ENCODE data around the gene KIRREL1. TPM values are rescaled to one million over a fixed set of nuclear protein-coding genes. Genes with fewer than 3 reads are reported as not detected.
A peak's percentile ranks its signal among the peaks of the same experiment; 100 is the strongest.

The KIRREL1 gene
- total and polyA plus RNA-seq, 5 donors, result 6.0 to 19.0 (median 14.7) TPM

DNA sequence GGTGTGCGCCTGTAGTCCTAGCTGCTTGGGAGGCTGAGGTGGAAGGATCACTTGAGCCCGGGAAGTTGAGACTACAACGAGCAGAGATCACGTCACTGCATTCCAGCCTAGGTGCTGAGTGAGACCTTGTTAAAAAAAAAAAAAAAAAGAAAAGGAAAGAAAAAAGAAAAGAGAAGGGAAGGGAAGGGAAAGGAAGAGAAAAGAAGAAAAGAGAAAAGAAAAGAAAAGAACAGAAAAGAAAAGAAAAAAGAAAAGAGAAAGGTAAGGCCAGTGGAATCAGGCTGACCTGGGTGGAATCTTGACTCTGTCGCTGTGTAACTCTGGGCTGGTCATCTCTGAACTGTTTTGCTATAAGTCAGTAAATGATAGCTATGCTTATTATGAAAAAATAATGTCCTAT, 33.7 kb upstream of the KIRREL1 start:
- no peak for ATAC-seq
- H3K27me3 ChIP-seq (ENCODE audit: control insufficient read depth, insufficient read depth), result no peaks in the 10 kb centered on the region

DNA sequence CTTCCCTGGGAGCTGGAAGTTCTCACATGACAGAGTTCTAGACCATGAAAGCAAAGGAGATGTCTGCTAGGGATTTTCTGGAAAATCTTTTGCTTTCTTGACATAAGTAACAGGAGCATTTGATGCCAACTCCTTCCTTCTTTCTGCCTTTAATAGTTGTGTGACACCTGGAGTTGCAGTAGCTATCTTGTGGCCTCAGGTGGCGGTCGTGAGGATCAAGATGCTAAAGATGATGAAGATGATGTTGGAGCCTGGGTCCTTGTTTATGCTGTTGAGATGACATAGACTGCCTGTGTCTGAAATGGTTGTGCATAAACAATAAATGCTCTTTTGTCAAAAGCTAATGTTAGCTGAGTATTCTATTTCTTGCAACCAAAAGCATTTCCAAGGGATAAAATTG, 32.7 kb upstream of the KIRREL1 start:
- WGBS, result 73% methylated on average over 2 of the region's 2 CpGs
- Histone ChIP-seq H3K9me3 (ENCODE audit: control insufficient read depth, low read length) (no peaks in the 10 kb centered on the region), H3K4me3 (ENCODE audit: low read length) (no peak overlapping the region), H3K27me3 (ENCODE audit: control insufficient read depth, insufficient read depth) (no peaks in the 10 kb centered on the region), H3K4me1 (ENCODE audit: control insufficient read depth, insufficient read depth, low read length) (no peaks in the 10 kb centered on the region), H3K27ac (ENCODE audit: low read length) (no peak overlapping the region)
- ATAC-seq (no peak), DNase-seq (no peak)
- intact Hi-C loops (cut with DNase I), result loop anchor here in 3 of 4 donors (5.0 to 10.0 kb wide), 3 partner anchors 164 to 1037 kb away; a partner anchor contains a TSS

More for the DNA sequence above, 33.7 kb upstream of the KIRREL1 start:
- intact Hi-C loops (cut with DNase I), result loop anchor here in 3 of 4 donors (5.0 to 10.0 kb wide), 3 partner anchors 165 to 1038 kb away; a partner anchor contains a TSS
- no peak for DNase-seq
- Histone ChIP-seq H3K9me3 (ENCODE audit: control insufficient read depth, low read length) (no peaks in the 10 kb centered on the region), H3K4me1 (ENCODE audit: control insufficient read depth, insufficient read depth, low read length) (no peaks in the 10 kb centered on the region), H3K27ac (ENCODE audit: low read length) (no peak overlapping the region), H3K4me3 (ENCODE audit: low read length) (no peak overlapping the region)
- WGBS, result 91% methylated on average over 5 of the region's 5 CpGs

DNA sequence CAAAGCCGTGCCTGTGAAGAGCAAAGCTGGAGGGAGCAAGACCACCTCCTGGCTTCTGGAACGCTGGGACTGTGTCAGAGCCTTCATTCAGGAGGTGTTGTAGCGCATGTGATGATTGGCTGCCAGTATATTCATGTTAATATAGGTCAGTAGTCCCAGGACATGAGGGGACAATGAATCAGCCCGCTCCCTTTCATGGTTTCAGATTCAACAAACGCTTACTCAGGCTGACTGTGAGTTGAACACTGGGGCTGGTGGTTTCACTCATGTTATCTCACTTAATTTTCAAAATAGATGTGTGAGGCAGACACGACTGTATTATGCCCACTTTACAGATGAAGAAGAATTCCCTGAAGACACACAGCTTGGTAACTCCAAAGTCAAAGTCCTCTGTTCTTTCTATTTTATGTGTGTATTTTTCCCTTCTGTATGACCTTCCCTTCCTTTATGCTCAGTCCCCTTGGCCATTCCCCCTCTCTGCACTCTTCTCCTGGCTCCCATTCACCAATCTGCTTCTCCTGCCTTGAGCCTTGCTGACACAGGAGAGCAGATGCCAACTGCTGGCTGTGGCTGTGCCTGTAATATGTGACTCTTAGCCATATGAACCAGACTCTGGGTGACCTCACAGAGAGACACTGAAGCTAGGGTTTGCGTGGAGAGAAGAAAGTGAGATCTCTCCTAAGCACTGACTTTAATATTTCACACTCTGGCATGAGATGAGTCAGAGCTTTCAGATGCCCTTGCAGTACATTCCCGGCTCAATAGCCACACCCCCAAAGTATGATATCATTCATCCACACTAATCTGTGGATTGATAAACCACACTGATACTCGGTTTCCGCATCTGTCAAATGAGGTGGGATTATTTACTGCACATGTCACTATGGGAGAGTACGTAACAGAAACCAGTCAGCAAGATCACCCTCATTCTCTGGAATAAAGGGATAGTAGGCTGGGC, 31.4 kb upstream of the KIRREL1 start:
- 46% methylated on average over 11 of the region's 11 CpGs for WGBS
- no peak for ATAC-seq
- intact Hi-C loops (cut with DNase I), result loop anchor here in 3 of 4 donors (2.0 to 10.0 kb wide), 4 partner anchors 163 to 1035 kb away; a partner anchor contains a TSS

DNA sequence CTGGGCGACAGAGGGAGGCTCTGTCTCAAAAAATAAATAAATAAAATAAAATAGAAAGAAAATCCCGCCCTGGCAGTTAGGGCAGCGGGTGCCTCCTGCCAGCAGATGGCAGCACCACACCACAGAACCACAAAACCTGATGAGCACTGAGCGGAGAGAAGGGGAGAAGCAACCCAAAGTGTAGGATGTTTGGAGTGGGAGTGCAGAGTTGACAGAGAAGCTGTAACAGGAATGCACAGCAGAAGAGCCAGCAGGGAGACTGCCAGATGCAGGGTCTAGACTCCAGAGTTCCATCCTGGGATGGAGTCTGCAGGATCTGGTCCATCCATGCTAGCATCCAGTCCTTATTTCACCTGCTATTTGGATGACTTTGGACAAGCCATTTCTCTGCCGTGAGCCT, 29.7 kb upstream of the KIRREL1 start:
- 12% methylated on average over 5 of the region's 5 CpGs for WGBS
- intact Hi-C loops (cut with DNase I), result loop anchor here in 3 of 4 donors (2.0 to 10.0 kb wide), 4 partner anchors 161 to 1034 kb away; a partner anchor contains a TSS
- H3K9me3 ChIP-seq (ENCODE audit: control insufficient read depth, low read length), result no peaks in the 10 kb centered on the region

More for the DNA sequence above, 31.4 kb upstream of the KIRREL1 start:
- Histone ChIP-seq H3K4me3 (ENCODE audit: low read length) (no peak overlapping the region), H3K9me3 (ENCODE audit: control insufficient read depth, low read length) (no peaks in the 10 kb centered on the region), H3K27me3 (ENCODE audit: control insufficient read depth, insufficient read depth) (no peaks in the 10 kb centered on the region), H3K27ac (ENCODE audit: low read length) (no peak overlapping the region), H3K4me1 (ENCODE audit: control insufficient read depth, insufficient read depth, low read length) (no peaks in the 10 kb centered on the region)
- no peak for DNase-seq

DNA sequence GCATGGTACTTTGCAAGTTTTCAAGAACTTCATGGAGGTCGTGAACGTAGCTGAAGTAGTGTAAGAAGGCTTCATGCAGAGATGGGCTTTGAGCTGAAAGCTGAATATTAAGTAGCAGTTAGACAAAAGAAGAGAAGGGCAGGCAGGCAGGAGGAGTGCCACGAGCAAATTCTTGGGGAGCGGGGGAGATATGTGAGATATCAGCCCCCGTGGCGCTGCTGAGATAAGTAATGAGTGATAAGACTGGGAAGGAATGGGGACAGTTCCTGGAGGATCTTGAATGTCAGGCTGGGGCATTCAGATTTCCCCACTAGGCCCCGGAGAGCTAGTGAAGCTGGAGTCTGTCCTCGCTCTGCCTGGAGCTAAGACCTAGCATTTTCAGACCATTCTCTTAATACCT, 27.9 kb upstream of the KIRREL1 start:
- Histone ChIP-seq H3K9me3 (ENCODE audit: control insufficient read depth, low read length) (no peaks in the 10 kb centered on the region), H3K4me1 (ENCODE audit: control insufficient read depth, insufficient read depth, low read length) (no peaks in the 10 kb centered on the region), H3K27me3 (ENCODE audit: control insufficient read depth, insufficient read depth) (no peaks in the 10 kb centered on the region), H3K27ac (ENCODE audit: low read length) (no peak overlapping the region), H3K4me3 (ENCODE audit: low read length) (no peak overlapping the region)
- ATAC-seq (no peak), DNase-seq (no peak)
- 61% methylated on average over 8 of the region's 8 CpGs for WGBS
- intact Hi-C loops (cut with DNase I), result loop anchor here (5.0 to 10.0 kb wide), 3 partner anchors 157 to 1029 kb away; a partner anchor contains a TSS

More for the DNA sequence above, 29.7 kb upstream of the KIRREL1 start:
- Histone ChIP-seq H3K27me3 (ENCODE audit: control insufficient read depth, insufficient read depth) (no peaks in the 10 kb centered on the region), H3K27ac (ENCODE audit: low read length) (no peak overlapping the region), H3K4me1 (ENCODE audit: control insufficient read depth, insufficient read depth, low read length) (no peaks in the 10 kb centered on the region), H3K4me3 (ENCODE audit: low read length) (no peak overlapping the region)
- ATAC-seq, result peak; percentile 82 to 88
- DNase-seq, result peak; percentile 64 to 87 (median 84)

DNA sequence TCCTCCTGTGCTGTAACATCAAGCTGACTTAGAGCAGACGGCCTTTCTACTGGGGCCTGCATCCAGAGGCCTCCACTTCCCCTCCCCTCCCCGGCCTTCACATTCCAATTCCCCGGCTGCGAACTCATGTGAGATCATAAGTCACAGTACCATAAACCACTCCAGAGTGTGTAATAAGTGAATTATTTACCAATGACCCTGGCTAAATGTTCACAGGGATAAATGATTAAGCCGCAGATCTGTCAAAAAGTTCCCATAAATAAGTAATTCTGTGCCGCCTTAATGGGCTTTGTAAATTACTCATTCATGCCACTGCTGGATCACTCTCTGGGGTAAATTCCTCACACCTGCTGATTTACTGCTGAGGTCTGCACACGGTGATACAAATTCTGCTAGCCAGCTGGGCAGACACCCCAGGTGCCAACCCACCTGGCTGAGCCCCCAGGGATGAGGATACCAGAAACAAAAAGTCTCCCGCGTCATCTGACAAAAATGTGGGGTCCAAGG, 27.4 kb upstream of the KIRREL1 start:
- H3K9me3 ChIP-seq (ENCODE audit: control insufficient read depth, low read length), result no peaks in the 10 kb centered on the region
- intact Hi-C loops (cut with DNase I), result loop anchor here (5.0 to 10.0 kb wide), 3 partner anchors 156 to 1029 kb away; a partner anchor contains a TSS
- H3K4me1 ChIP-seq (ENCODE audit: control insufficient read depth, insufficient read depth, low read length), result no peaks in the 10 kb centered on the region
- H3K27ac ChIP-seq (ENCODE audit: low read length), result no peak overlapping the region
- 71% methylated on average over 9 of the region's 9 CpGs for WGBS
- ATAC-seq (no peak), DNase-seq (no peak)
- no peaks in the 10 kb centered on the region for H3K27me3 ChIP-seq (ENCODE audit: control insufficient read depth, insufficient read depth)
- no peak overlapping the region for H3K4me3 ChIP-seq (ENCODE audit: low read length)

DNA sequence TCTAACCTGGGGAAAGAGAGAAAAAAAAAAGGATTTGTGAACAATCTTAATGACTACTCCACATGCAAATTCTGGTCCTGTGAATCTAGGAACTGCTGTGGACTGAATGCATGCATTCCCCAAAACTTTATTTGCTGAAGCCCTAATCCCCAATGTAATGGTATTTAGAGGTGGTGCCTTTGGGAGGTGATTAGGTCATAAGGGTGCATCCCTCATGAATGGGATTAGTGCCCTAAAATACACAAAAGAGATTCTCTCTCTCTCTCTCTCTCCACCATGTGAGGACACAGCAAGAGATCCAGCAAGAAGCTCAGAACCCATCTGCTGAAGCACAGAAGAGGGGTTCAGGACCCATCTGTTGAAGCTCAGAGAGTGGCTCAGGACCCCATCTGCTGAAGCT, 26.2 kb upstream of the KIRREL1 start:
- ATAC-seq, result no peak
- no peak overlapping the region for H3K4me3 ChIP-seq (ENCODE audit: low read length)
- no peaks in the 10 kb centered on the region for H3K9me3 ChIP-seq (ENCODE audit: control insufficient read depth, low read length)
- DNase-seq, result no peak
- H3K27ac ChIP-seq (ENCODE audit: low read length), result no peak overlapping the region
- no peaks in the 10 kb centered on the region for H3K27me3 ChIP-seq (ENCODE audit: control insufficient read depth, insufficient read depth)
- H3K4me1 ChIP-seq (ENCODE audit: control insufficient read depth, insufficient read depth, low read length), result no peaks in the 10 kb centered on the region
- intact Hi-C loops (cut with DNase I), result loop anchor here (5.0 to 10.0 kb wide), 3 partner anchors 155 to 1028 kb away; a partner anchor contains a TSS

DNA sequence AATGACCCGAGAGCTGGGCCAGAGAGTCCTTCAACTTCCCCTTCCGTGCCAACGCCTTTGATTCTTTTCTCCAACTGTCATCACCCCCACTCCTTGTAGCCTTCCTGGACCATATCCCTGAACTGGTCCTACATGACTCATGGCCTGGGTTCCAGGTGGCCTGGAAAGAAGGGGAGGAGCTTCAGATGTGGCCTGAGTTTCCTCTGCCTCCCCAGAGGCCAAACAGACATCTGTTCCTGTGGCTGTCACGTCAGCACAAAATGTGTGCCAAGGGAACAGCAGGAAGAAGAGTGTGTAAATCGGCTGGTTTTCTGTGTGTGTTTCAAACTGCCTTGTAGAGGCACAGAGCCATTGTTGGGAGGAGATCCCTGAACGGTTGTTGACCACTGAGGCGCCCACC, 24.9 kb upstream of the KIRREL1 start:
- Histone ChIP-seq H3K4me3 (ENCODE audit: low read length) (no peak overlapping the region), H3K9me3 (ENCODE audit: control insufficient read depth, low read length) (no peaks in the 10 kb centered on the region), H3K27ac (ENCODE audit: low read length) (no peak overlapping the region), H3K4me1 (ENCODE audit: control insufficient read depth, insufficient read depth, low read length) (no peaks in the 10 kb centered on the region), H3K27me3 (ENCODE audit: control insufficient read depth, insufficient read depth) (no peaks in the 10 kb centered on the region)
- intact Hi-C loops (cut with DNase I), result loop anchor here (5.0 to 10.0 kb wide), 3 partner anchors 154 to 1026 kb away; a partner anchor contains a TSS
- ATAC-seq, result peak in 1 of 2 donors; percentile 52
- WGBS, result 45% methylated on average over 7 of the region's 7 CpGs
- peak in 1 of 3 donors; percentile 30 for DNase-seq

DNA sequence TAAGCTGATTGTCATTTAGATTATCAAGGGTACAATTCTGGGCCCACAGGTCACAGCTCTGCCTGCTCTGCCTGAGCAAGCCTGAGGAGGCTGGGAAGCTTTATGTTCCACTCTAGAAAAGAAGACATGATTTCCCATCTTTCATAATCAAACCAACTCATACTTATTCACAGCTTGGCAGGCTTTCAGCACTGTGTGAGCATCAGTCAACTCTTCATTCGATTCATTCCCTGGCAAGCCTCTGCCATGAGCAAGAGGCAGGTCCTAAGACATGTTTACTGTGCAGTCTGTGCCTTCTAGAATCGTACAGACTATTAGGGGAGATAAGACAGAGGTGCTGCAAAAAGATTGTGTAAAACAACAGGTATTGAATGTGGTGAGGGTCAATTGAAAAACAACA, 24.5 kb upstream of the KIRREL1 start:
- no peak overlapping the region for H3K27ac ChIP-seq (ENCODE audit: low read length)
- H3K4me1 ChIP-seq (ENCODE audit: control insufficient read depth, insufficient read depth, low read length), result no peaks in the 10 kb centered on the region
- intact Hi-C loops (cut with DNase I), result loop anchor here (5.0 to 10.0 kb wide), 3 partner anchors 153 to 1026 kb away; a partner anchor contains a TSS

DNA sequence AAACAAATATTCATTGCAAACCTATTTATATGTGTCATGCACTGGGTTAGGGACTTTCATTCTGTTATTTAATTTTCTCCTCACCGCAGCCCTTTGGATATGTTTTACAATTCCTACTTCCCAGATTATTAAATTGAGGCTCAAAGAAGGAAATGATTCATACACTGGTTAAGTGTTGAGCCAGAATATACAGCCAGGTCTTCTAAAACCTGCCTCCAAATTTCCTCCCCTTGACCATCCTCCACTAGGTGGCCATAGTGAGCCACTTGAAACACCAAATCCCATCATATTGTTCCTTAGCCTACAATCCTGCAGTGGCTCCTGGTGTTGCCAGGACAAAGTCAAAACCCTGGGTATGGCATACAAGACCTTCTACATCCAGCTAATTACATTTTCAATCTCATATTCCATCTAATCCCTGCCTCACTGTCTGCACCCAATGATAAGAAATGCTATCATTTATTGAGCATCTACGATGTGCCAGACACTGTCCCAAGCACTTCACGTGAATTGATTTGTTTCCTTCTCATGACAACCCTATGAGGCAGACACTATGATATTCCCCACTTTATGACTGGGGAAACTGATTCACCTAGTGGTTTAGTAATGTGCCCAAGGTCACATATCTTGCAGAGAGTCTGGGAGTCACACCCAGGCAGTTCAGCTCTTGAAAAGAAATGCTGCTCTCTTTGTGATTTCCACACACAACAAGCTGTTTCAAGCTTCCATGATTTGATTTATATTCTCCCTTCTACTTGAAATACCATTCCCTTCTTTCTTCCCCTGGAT, 23.6 kb upstream of the KIRREL1 start:
- H3K4me1 ChIP-seq (ENCODE audit: control insufficient read depth, insufficient read depth, low read length), result no peaks in the 10 kb centered on the region
- intact Hi-C loops (cut with DNase I), result loop anchor here (5.0 to 10.0 kb wide), 3 partner anchors 152 to 1025 kb away; a partner anchor contains a TSS
- no peaks in the 10 kb centered on the region for H3K9me3 ChIP-seq (ENCODE audit: control insufficient read depth, low read length)
- peak in 1 of 3 donors; percentile 27 for DNase-seq
- no peaks in the 10 kb centered on the region for H3K27me3 ChIP-seq (ENCODE audit: control insufficient read depth, insufficient read depth)
- peak; percentile 69 to 83 for ATAC-seq
- no peak overlapping the region for H3K27ac ChIP-seq (ENCODE audit: low read length)
- no peak overlapping the region for H3K4me3 ChIP-seq (ENCODE audit: low read length)
- WGBS, result 66% methylated on average over 3 of the region's 3 CpGs

More for the DNA sequence above, 24.5 kb upstream of the KIRREL1 start:
- WGBS, result 44% methylated on average over 2 of the region's 2 CpGs
- Histone ChIP-seq H3K27me3 (ENCODE audit: control insufficient read depth, insufficient read depth) (no peaks in the 10 kb centered on the region), H3K9me3 (ENCODE audit: control insufficient read depth, low read length) (no peaks in the 10 kb centered on the region), H3K4me3 (ENCODE audit: low read length) (no peak overlapping the region)
- ATAC-seq, result peak in 1 of 2 donors; percentile 38
- DNase-seq, result peak in 1 of 3 donors; percentile 17
